HG03520 (cell line): Measurements from ENCODE around the gene TCF23.
"Not testable (repeated sequence)": the region's sequence is repeated elsewhere in the genome, so short reads cannot be mapped to it uniquely, and the experiment has no call there.

Experiments used
- ATAC-seq: cut with Tn5 transposase; IDR thresholded peaks from one replicate; pipeline ENCODE4 v1.9.1; 2021; ENCODE audit warnings: mild to moderate bottlenecking, moderate library complexity; ENCODE audit not compliant: unreplicated experiment

The TCF23 gene

DNA sequence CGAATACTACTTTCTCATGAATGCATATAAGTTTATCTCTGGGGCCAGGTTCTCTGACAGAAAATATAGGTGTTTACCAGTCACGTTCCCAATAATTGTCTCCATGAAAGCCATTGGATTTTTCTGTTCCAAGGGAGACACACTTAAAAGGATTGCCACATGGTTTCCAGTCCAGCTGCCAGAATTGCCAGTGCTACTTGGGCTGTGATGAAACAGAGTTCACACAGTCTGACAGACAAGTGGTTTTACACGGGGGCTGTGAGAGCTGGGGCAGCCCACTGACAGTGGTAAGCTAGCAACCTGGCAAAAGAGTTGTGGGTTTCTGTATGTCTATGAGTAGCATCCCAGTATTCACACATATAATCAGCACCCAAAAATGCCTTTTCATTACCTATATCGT lies 35.3 kb downstream of the TCF23 start:
- no peak for ATAC-seq

GRCh38 chr2:27185331-27186026 lies 36.7 kb downstream of the TCF23 start:
- ATAC-seq = no peak

DNA sequence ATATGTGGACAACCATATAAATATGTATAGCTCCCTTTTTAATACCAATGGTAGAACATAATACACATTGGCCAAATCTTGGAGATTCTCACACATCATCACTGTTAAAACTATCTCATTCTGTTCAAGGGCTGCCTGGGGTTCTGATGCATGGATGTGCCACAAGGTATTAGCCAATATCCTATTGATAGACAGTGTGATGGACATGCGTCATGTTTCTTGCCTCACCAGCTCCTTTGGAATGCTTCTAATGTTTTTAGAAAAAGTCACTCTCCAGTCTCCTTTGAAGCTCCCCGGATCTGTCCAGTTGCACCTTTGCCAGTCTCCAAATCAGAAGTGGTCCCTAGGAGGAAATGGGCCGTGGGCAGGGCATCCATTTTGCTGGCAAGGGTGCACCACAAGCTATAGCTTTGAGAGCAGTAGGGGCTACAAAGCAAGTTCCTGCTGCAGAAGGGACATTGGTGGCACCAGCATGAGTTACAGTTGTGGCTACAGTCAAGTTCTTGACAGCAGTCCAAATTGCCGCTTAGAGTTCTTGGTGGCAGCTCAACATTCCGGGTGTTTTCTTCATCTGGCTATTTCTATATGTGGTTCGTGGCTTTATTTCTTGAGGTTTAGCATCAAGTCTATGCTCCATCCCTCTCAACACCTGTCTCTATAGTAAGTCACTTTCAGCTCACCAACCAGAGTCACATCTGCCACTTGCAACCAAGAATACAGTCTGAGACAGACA lies 38.0 kb downstream of the TCF23 start:
- no peak for ATAC-seq

DNA sequence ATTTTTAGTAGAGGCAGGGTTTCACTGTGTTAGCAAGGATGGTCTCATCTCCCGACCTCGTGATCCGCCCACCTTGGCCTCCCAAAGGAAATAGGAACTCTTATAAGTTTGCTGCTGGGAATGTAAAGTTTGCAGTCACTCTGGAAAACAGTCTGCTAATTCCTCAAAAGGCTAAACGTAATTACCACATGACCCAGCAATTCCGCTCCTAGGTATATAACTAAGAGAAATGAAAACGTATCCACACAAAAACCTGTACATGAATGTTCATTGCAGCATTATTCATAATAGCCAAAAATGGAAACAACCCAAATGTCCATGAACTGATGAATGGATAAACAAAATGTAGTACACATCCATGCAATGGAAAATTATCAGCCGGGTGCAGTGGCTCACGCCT lies 41.2 kb downstream of the TCF23 start:
- no peak for ATAC-seq

GRCh38 chr2:27191070-27191829 lies 42.4 kb downstream of the TCF23 start:
- ATAC-seq = no peak

- no peak for ATAC-seq
Observed at GRCh38 chr2:27194538-27195354, 45.9 kb downstream of the TCF23 start.

- not testable (repeated sequence) for ATAC-seq
Observed at GRCh38 chr2:27195799-27196198, 47.0 kb downstream of the TCF23 start.

- not testable (repeated sequence) for ATAC-seq
Observed at GRCh38 chr2:27198068-27198467, 49.3 kb downstream of the TCF23 start.

- ATAC-seq = no peak
Observed at GRCh38 chr2:27198627-27199026, 49.8 kb downstream of the TCF23 start.

DNA sequence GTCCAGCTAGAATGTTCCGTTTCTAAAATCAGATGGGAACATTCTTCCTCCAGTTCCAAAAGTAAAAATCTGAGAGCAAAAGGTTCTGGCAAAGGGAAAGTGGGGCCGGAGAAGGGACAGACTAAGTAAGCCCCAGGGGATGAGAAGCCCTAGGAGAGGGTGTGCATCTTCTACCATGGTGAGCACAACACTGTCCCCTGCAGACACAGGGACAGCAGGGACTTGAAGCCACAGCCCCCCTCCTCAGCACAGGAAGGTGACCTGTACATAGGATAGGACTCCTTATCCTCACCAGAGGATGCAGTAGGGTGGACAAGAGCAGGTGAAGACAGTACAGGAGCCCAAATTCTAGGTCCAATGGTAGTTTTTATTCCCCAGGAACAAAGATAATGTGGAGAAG lies 50.4 kb downstream of the TCF23 start:
- ATAC-seq = no peak

DNA sequence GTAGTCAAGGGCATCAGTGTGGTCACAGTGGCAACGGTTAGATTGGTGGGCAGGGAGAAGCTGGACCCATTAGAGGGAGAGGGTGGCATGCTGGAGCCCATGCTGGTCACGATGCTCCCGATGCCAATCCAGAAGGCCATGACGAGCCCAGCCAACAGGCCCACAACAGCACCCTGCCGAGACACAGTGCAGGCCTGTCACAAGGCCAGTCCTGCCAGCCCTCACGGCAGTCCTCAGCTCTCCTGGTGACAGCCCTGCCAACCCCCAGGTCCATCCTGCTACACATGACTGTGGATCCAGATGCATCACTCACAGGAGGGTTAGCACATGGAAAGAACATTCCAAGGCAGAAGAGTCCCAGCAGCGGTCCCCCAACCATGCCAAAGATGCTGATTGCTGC lies 52.9 kb downstream of the TCF23 start:
- ATAC-seq = no peak

- ATAC-seq = no peak
Observed at GRCh38 chr2:27202854-27203253, 54.0 kb downstream of the TCF23 start.

DNA sequence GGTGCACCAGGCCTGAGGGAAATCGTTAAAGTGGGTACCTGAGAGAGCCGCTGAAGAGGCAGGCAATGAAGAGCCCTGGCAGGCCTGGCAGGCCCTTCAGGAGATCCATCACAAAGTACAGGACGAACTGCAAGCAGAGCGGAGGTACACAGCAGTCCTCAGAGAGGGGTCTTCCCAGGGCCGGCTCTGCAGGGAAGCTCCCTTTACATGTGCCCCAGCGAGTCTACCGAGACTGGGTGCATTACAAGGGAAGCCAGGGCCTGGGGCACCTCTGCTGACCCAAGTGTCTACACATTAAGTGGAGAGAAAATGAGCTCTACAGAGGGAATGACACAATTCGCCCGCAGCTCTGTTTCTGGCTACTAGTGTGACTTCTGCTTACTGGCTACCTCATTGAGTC lies 54.9 kb downstream of the TCF23 start:
- ATAC-seq = no peak

GRCh38 chr2:27204566-27204965 lies 55.8 kb downstream of the TCF23 start:
- no peak for ATAC-seq

DNA sequence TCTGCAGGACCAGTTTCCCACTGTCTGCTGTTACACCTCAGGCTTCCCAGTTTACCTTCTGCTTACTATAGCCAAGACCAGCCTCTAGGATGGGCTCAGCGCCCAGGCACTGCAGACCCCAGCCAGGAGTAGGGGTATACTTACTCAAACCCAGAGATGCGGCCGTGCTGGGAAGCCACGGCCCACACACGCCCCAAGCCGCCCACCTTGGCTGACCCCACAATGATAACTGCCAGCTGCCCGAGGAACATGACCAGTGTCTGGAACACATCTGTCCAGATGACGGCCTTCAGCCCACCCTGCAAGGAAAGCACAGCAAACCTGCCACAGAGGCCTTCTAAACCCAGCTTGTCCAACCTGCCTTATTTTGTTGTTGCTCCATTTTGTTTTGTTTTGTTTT lies 56.4 kb downstream of the TCF23 start:
- no peak for ATAC-seq

- ATAC-seq = no peak
Observed at GRCh38 chr2:27206346-27206745, 57.5 kb downstream of the TCF23 start.
